GM12873 (cell line): ENCODE data around the gene VAMP4.

Source experiments
- CTCF ChIP-seq: IDR thresholded peaks from 2 replicates; pipeline ENCODE4 v1.5.1; 2012; ENCODE audit warnings: low read depth, mild to moderate bottlenecking, moderate library complexity, low read length, control low read depth; ENCODE audit not compliant: insufficient read depth; ENCODE audit errors: missing control alignments

Gene VAMP4

GRCh38 chr1:171717062-171717718 lies 24.7 kb downstream of the VAMP4 start:
- no peak for TF ChIP-seq CTCF

- TF ChIP-seq CTCF: no peak
Observed at GRCh38 chr1:171716616-171717015, 25.2 kb downstream of the VAMP4 start.

DNA sequence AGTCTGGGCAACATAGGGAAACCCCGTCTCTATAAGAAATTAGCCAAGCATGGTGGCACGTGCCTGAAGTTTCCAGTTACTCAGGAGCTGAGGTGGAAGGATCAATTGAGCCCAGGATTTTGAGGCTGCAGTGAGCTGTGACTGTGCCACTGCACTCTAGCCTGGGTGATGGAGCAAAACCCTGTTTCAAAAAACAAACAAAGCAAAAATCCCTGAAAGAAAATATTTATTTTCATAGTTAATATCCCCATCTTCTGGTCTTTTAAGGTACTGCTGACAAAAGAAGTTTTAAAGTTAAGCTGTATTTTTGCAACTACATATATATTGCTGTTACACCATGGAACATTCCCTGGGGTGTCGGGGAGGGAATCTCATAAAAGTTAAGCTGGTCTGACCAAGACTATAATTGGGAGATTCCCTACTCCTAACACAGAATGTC lies 26.0 kb downstream of the VAMP4 start:
- no peak for TF ChIP-seq CTCF

DNA sequence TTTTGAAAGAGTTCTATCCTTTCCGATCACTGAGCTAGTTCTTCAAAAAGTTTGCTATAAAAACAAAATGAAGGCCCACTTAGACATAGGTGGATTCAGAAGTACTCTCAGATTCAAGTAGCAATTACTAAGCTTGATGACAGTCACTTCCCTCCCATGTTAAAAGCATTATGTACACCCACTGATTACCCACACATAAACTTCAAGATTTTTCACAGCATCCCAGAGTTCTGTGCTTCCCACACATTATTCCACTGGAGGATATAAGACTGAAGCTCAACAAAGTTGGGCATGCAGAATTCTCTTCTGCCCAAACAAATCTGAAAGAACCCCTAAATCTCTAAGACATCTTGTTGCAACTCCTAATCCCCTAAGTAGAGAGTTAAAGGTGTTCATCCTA lies 29.5 kb downstream of the VAMP4 start:
- TF ChIP-seq CTCF: no peak

DNA sequence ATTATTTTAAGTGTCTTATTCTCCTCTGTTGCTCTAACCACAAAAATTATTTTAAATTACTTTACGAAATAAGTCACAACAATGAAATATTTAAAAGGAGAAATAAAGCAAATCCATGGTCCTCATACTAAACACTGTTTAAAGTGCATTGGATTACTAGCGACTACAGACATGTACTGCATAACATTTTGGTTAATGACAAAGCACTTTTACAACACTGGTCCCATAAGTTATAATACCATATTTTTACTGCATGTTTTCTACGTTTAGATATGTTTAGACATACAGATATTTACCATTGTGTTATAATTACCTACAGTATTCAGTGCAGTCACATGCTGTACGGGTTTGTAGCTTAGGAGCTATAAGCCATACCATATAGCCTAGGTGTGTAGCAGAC lies 30.2 kb downstream of the VAMP4 start:
- TF ChIP-seq CTCF: no peak

DNA sequence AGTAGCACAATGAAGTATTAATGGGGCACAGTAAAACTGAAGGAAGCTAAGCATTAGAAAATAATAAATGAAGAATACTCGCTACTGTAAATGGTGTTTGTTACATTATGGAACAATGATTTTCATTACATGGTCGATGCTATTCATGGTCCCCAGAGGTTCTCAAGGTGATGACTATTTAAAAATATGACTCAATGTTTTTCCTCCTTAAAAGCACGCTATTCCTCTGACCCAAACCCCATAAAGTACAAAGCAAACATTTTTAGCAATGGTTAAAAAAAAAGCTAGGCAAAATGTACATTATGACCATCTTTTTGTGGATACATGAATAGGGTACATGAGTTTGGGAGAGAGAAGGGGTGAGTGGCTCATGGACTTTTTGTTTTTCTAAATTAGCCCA lies 34.3 kb downstream of the VAMP4 start:
- no peak for TF ChIP-seq CTCF

DNA sequence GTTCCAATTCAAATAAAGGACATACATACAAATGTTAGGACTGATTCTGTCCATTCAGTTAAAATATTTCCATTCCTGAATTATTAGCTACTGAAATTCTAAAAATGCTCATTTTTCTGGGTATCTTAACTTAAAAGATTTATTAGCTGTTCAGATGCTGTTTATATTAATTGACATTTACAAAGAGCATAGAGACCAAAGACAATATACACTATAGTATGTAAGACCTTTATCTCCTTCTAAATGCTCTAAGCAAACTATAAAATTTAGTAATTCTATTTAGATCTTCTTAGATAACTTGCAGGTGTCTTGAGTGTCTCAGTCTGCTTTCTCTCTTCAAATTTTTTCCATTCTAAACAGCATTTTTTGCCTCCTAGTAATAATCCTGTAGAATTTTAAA lies 39.3 kb downstream of the VAMP4 start:
- TF ChIP-seq CTCF: no peak

GRCh38 chr1:171699531-171699930 lies 42.3 kb downstream of the VAMP4 start:
- TF ChIP-seq CTCF: no peak
